GM12872 (cell line): ENCODE measurements around the gene SLC11A2.

ENCODE experiments used
- TF ChIP-seq, protein P1 (sequence below): IDR thresholded peaks from 3 replicates; pipeline ENCODE4 v1.5.1; 2011; ENCODE audit warnings: low read depth, mild to moderate bottlenecking, low read length, moderate library complexity; ENCODE audit not compliant: insufficient read depth

SLC11A2 gene

DNA sequence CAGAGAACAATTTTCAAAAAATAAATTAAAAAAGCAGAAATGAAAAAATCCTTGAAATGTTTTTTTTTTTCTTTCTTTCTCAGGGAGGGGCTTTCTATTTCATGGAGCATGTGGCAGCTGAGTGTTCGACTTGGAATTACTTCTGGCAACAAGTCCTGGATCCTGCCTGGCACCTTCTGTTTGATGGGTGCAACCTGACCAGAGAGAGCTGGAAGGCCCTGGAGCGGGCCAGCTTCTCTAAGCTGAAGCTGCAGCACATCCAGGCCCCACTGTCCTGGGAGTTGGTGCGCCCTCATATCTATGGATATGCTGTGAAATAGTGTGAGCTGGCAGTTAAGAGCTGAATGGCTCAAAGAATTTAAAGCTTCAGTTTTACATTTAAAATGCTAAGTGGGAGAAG is 96.4 kb downstream of the SLC11A2 start:
- TF ChIP-seq, protein P1, sequence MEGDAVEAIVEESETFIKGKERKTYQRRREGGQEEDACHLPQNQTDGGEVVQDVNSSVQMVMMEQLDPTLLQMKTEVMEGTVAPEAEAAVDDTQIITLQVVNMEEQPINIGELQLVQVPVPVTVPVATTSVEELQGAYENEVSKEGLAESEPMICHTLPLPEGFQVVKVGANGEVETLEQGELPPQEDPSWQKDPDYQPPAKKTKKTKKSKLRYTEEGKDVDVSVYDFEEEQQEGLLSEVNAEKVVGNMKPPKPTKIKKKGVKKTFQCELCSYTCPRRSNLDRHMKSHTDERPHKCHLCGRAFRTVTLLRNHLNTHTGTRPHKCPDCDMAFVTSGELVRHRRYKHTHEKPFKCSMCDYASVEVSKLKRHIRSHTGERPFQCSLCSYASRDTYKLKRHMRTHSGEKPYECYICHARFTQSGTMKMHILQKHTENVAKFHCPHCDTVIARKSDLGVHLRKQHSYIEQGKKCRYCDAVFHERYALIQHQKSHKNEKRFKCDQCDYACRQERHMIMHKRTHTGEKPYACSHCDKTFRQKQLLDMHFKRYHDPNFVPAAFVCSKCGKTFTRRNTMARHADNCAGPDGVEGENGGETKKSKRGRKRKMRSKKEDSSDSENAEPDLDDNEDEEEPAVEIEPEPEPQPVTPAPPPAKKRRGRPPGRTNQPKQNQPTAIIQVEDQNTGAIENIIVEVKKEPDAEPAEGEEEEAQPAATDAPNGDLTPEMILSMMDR, result no peak
